GM23338 (cell line): ENCODE results near the gene PRG2.
"Not testable (repeated sequence)": the region's sequence is repeated elsewhere in the genome, so short reads cannot be mapped to it uniquely, and the experiment has no call there.

Experiments used
- CTCF ChIP-seq, 2 experiments: fragments of 200-600 bp in 1 of 2; sonication (generic) in 1 of 2; conservative IDR thresholded peaks; 2 replicates each; pipeline versions ENCODE4 v1.5.1 to v1.6.1; 2016 to 2017; ENCODE audit warnings: antibody characterized with exemption in 2 of 2, low read depth in 2 of 2, mild to moderate bottlenecking in 2 of 2, moderate library complexity in 1 of 2
- EZH2 ChIP-seq: fragments of 200-600 bp; sonication (generic); IDR thresholded peaks from one replicate; pipeline ENCODE4 v1.8.0; 2017; ENCODE audit warnings: antibody characterized with exemption, mild to moderate bottlenecking, low read depth; ENCODE audit not compliant: unreplicated experiment
- EZH2phosphoT487 ChIP-seq: fragments of 200-600 bp; sonication (generic); IDR thresholded peaks from one replicate; pipeline ENCODE4 v1.8.1; 2018; ENCODE audit warnings: antibody characterized with exemption; ENCODE audit not compliant: unreplicated experiment
- POLR2AphosphoS5 ChIP-seq: IDR thresholded peaks from 2 replicates; pipeline ENCODE4 v1.6.1; 2016; ENCODE audit warnings: antibody characterized with exemption, low read depth
- REST ChIP-seq: IDR thresholded peaks from one replicate; pipeline ENCODE4 v1.6.1; 2018; ENCODE audit warnings: antibody characterized with exemption; ENCODE audit not compliant: unreplicated experiment

GRCh38 chr11:57336856-57337255 lies 53.6 kb downstream of the PRG2 start:
- not testable (repeated sequence) for TF ChIP-seq CTCF (conservative IDR thresholded peaks at IDR 0.05; ENCODE audit: low read depth in 2 of 2); EZH2phosphoT487; REST; POLR2AphosphoS5; EZH2
